ENCODE data around the gene TTC33.
"Not testable (repeated sequence)": the region's sequence is repeated elsewhere in the genome, so short reads cannot be mapped to it uniquely, and the experiment has no call there.

The TTC33 gene

GRCh38 chr5:40603378-40603777 lies 152.4 kb downstream of the TTC33 start:
- no peak for DNase-seq

DNA sequence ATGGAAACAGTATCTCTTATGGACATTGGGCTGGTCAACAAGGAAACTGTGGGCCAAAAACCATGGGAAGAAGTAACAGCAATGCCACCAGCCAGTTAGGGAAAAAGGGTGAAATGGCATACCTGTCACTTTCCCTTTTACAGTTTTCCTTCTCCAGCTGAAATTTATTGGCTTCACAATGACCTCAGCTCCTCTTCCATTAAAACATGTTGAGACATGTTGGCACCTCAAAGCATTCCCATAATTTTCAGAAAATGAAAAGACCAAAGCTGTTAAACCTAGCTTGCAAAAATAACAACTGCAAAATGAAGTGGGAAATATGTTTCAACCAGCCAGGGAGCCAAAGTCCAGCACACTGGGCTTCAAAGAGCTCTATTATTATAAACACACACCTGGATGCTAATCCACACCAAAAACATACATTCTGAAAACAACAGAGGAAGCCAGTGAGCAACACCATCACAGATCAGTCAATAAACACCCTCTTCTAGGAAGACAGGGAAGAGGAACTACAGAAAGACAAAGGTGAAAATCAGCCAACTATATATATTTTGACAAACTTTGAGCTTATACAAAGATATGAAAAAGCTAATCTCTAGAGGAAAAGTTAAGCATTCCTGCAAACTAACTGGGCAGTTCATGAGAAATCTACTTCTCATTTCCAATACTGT lies 154.4 kb downstream of the TTC33 start:
- no peak for DNase-seq

- DNase-seq: no peak
Observed at GRCh38 chr5:40600383-40600782, 155.4 kb downstream of the TTC33 start.

DNA sequence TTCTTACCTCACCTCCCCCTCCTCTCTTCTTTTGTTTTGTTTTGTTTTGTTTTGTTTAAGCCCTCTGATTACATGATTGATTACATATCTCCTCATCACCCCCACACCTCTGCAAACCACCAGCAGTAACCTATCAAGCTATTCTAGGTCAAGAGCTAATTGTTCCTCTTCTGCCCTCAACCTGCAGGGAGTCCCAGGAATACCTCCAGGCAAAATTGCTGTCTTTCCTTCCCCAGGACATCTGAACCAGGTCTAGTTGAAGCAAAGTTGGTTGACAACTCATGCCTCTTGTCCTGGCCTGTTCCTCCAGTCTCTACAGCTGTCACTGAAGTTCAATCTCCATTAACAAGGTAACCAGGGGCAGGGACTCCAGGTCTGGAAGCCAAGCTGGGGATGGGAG lies 156.1 kb downstream of the TTC33 start:
- DNase-seq: no peak

- DNase-seq: no peak
Observed at GRCh38 chr5:40594811-40595210, 160.9 kb downstream of the TTC33 start.

DNA sequence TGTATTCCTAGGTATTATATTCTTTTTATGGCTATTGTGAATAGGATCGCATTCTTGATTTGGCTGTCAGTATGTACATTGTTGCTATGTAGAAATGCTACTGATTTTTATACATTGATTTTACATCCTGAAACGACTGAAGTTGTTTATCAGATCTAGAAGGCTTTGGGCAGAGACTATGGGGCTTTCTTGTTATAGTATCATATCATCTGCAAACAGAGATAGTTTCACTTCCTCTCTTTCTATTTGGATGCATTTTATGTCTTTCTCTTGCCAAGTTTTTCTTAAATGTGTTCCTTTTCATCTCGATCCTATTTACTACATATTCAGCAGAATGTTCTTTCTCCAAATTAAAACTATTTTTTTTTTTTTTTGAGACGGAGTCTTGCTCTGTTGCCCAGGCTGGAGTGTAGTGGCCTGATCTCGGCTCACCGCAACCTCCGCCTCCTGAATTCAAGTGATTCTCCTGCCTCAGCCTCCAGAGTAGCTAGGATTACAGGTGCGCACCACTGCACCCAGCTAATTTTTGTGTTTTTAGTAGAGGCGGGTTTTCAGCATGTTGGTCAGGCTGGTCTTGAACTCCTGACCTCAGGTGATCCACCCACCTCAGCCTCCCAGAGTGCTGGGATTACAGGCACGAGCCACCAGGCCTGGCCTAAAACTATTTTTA lies 163.9 kb downstream of the TTC33 start:
- DNase-seq: not testable (repeated sequence)

- DNase-seq: no peak
Observed at GRCh38 chr5:40587376-40587775, 168.4 kb downstream of the TTC33 start.

- no peak for DNase-seq
Observed at GRCh38 chr5:40585537-40586267, 170.1 kb downstream of the TTC33 start.

DNA sequence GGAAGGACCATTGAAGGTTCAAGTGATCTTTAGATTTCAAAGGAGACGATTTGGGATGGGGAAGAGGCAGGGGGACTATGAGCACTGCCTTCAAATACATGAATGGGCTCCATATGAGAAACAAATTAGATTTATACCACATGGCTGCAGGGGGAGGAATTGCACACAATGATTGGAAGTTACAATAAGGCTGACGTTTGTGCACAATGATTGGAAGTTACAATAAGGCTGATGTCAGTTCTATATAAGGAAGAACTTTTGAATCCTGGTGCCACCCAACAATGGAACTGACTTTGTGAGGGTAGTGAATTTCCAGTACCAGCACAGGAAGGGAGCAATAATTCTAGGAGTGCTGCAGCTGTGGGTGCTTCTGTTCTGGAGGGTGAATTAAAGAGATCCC lies 171.7 kb downstream of the TTC33 start:
- no peak for DNase-seq

- no peak for DNase-seq
Observed at GRCh38 chr5:40578501-40579451, 177.0 kb downstream of the TTC33 start.

GRCh38 chr5:40577718-40578117 lies 178.0 kb downstream of the TTC33 start:
- no peak for DNase-seq

GRCh38 chr5:40575921-40576320 lies 179.8 kb downstream of the TTC33 start:
- no peak for DNase-seq

GRCh38 chr5:40575411-40575810 lies 180.3 kb downstream of the TTC33 start:
- DNase-seq: no peak

- DNase-seq: no peak
Observed at GRCh38 chr5:40572937-40573336, 182.8 kb downstream of the TTC33 start.

DNA sequence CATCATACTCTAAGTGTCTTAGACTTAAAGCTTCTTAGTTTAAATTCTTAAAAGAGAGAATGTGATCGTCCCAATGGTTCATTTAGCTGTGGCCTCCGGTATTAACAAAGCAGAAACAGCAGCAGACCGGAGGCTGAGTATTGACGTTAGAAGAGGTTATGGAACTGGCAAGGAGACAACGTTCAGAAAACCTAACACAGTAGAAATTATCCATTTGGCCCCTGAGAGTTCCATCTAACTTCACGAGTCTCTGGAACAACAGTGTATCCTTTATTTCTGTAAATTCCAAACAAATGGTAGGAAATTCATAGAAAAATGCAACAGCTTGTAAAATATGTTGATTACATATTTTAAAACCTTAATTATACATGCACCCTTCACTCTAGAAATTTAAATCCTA lies 183.4 kb downstream of the TTC33 start:
- no peak for DNase-seq

- DNase-seq: no peak
Observed at GRCh38 chr5:40571729-40572128, 184.0 kb downstream of the TTC33 start.

DNA sequence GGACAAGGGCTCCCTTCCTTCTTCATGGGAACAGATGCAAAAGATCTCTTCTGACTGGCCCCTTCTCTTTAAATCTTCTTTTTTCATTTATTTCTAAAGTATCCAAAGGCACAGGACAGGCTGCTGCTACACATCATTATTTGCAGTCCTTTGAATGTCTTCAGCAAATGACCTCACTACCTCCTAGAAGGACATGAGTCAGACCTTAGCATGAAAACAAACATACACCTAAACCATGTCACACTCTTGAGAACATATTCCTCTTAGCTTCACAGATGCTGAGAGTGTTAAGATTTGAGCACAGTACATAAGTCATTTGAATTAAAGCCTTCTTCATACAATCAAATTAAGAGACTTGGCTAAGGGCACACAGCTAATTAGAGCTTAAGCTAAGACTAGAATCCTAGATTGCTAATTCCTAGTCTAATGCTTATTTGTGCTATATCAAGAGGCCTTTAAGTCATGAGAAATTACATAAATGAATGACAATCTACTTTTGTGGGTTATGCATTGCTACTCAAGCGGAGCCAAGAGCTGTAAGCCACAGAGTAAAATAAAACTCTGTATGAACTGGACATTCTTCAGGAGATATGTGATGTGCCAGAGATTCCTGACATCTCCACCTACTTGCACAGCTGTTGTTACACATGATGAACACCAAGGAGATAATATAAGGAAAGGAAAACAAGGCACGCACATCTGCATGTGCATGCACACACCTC lies 185.2 kb downstream of the TTC33 start:
- no peak for DNase-seq

DNA sequence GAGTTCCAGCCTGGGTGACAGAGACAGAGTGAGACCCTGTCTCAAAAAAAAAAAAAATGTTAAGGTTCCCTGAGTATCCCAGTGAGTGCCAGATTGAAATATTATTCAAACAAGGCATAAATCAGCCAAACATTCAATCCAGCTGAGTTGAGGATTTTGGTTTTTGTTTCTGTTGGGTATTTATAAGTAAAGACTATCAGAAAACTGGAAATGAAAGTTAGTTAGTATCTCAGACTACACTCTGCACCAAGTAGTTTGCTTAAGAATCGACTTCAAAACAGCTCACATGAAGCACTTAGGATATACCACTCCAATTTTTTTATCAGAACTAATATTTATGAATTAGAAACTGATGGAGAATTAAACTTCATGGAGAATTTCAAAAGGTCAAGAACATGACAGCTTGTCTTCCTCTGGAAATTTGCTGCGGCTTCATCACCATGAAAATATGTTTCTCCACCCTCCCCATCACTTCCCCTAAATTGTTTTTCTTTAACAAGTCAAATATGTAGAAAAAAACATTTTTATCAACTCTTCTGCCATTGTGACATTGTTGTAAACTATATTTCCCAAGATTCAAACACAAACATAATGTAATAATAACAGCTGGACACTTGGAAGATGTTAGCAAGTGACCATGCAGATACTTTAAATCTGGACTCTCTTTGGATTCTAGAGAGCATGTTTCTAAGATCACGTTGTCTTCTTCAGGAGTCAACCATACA lies 186.1 kb downstream of the TTC33 start:
- DNase-seq: no peak

DNA sequence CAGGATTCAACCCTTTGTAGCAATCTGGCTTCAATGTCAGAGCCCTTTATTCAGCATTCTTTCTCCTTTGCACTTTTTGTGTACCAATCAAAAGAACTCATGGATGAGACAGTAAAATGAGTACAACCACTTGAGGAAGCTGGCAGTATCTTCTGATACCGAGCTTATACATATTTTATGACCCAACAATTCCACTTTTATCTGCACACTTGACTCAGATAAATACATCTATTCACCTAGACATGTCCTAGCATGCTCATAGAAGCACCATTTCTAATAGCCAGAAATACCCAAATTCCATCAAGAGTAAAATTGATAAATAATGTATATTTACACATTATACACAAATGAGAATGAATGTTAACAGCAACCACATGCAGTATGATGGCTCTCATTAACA lies 187.2 kb downstream of the TTC33 start:
- DNase-seq: no peak

GRCh38 chr5:40563173-40563572 lies 192.6 kb downstream of the TTC33 start:
- DNase-seq: not testable (repeated sequence)

GRCh38 chr5:40560474-40561110 lies 195.2 kb downstream of the TTC33 start:
- DNase-seq: no peak
